Caco-2 (cell line): ENCODE measurements around the gene NFRKB. TPM values are rescaled to one million over a fixed set of nuclear protein-coding genes. Genes with fewer than 3 reads are reported as not detected.
"Not testable (repeated sequence)": the region's sequence is repeated elsewhere in the genome, so short reads cannot be mapped to it uniquely, and the experiment has no call there.

ENCODE experiments used
- BruUV-seq: library from RNA; stranded (reverse); fragments of 400-500 nt; replicated peaks from 2 replicates; lab custom pipeline; 2021; lab: Mats Ljungman, UMichigan
- CTCF ChIA-PET: fragments of 300-600 bp; sonication (Branson Sonifier 250); formaldehyde crosslinking; loops from one replicate; lab custom pipeline; 2022; ENCODE audit warnings: antibody characterized with exemption; lab: Charles Lee
- POLR2A ChIA-PET: fragments of 300-600 bp; sonication (Branson Sonifier 250); formaldehyde crosslinking; loops from one replicate; lab custom pipeline; 2022; ENCODE audit warnings: antibody characterized with exemption; lab: Charles Lee
- DNase-seq, 2 experiments: peaks; one replicate each; pipeline versions ENCODE4 v3.0.0 to v3.0.0-alpha.2; 2020 to 2022
- H3K27me3 ChIP-seq: replicated peaks from 2 replicates; pipeline ENCODE4 v1.6.0; 2011; ENCODE audit warnings: low read length; ENCODE audit not compliant: control insufficient read depth, insufficient read depth
- H3K36me3 ChIP-seq: 2 replicates; pipeline ENCODE4 v1.5.1; 2011; ENCODE audit warnings: low read length; ENCODE audit not compliant: control insufficient read depth, insufficient read depth
- H3K4me1 ChIP-seq: fragments of 250-450 bp; sonication (Bioruptor Pico); 2 replicates; pipeline ENCODE4 v1.5.1; 2020; ENCODE audit warnings: mild to moderate bottlenecking
- H3K4me3 ChIP-seq: 2 replicates; pipeline ENCODE4 v1.5.1; 2011; ENCODE audit warnings: low read depth, mild to moderate bottlenecking, control low read depth, low read length
- H3K9me3 ChIP-seq: fragments of 250-450 bp; sonication (Bioruptor Pico); 2 replicates; pipeline ENCODE4 v1.5.1; 2020; ENCODE audit warnings: mild to moderate bottlenecking, moderate library complexity
- H3K27ac Mint-ChIP-seq: one replicate; pipeline ENCODE4 v1.8.0; 2022; ENCODE audit warnings: mixed read lengths; ENCODE audit not compliant: unreplicated experiment
- H3K27me3 Mint-ChIP-seq: one replicate; pipeline ENCODE4 v1.8.0; 2022; ENCODE audit warnings: mixed read lengths; ENCODE audit not compliant: insufficient read depth, unreplicated experiment
- H3K36me3 Mint-ChIP-seq: one replicate; pipeline ENCODE4 v1.8.0; 2022; ENCODE audit warnings: mild to moderate bottlenecking, mixed read lengths; ENCODE audit not compliant: insufficient read depth, unreplicated experiment
- H3K4me1 Mint-ChIP-seq: one replicate; pipeline ENCODE4 v1.8.0; 2022; ENCODE audit warnings: low read depth, mixed read lengths; ENCODE audit not compliant: unreplicated experiment
- H3K4me3 Mint-ChIP-seq: one replicate; pipeline ENCODE4 v1.8.0; 2022; ENCODE audit warnings: mild to moderate bottlenecking, moderate library complexity, mixed read lengths; ENCODE audit not compliant: unreplicated experiment
- H3K9me3 Mint-ChIP-seq: one replicate; pipeline ENCODE4 v1.8.0; 2022; ENCODE audit warnings: mixed read lengths; ENCODE audit not compliant: unreplicated experiment
- intact Hi-C: fragments of 100-400 bp; cut with micrococcal nuclease; formaldehyde crosslinking; loops from one replicate; pipeline ENCODE4 v1.10.0; 2022; ENCODE audit not compliant: unreplicated experiment
- total RNA-seq: library from RNA; stranded (reverse); gene quantifications from 2 replicates; pipeline ENCODE4 v1.2.3, GENCODE V29; 2022
- TF ChIP-seq, protein P1 (sequence below), 2 experiments: fragments of 200-600 bp in 1 of 2; IDR thresholded peaks; 1 replicate in 1 of 2; 2 replicates in 1 of 2; pipeline versions ENCODE4 v1.5.1 to v1.8.0; 2011 to 2022; ENCODE audit warnings: antibody characterized with exemption in 1 of 2, control low read depth in 1 of 2, inconsistent platforms in 1 of 2, low read depth in 1 of 2, low read length in 1 of 2, mild to moderate bottlenecking in 1 of 2, moderate library complexity in 1 of 2; ENCODE audit not compliant: insufficient read depth in 1 of 2, severe bottlenecking in 1 of 2, unreplicated experiment in 1 of 2

NFRKB gene
- total RNA-seq, 1 experiment from 2014 or later = 104 TPM

DNA sequence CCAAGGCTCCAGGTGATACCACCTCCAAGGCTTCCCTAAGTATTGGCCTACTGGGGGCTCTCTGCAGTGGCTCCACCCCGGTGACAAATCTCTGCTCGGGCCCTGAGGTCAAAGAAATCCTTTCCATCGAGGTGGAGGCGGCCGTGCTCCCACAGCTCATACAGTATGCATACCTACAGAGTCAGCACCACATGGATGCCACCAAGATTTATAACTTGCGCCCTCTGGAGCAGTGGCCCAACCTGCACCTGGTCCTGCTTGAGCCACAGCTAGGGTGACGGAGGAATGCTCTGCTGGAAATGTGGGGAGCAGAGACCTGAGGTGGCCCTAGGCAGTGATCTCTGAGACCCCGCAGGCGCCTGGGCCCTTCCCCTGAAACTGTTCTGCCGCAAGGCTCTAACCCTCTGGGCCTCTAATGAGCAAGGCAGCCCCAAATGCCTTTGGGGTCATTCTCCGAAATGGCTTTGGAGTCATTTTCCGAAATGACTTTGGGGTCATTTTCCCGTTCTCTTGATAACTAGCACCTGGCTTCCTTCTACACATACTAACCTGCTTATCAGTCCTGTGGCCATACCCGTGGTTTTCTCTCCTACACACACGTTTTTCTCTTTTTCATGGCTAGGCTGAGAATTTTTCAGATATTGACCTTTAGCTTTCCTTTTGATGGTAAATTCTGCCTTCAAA, 45.8 kb downstream of the NFRKB start:
- Mint-ChIP-seq H3K36me3 (peaks cover 24% of the 10 kb centered on the region), H3K4me1 (peaks cover 54% of the 10 kb centered on the region), H3K27me3 (no peaks in the 10 kb centered on the region), H3K27ac (peak overlapping the region; percentile 9), H3K4me3 (no peak overlapping the region), H3K9me3 (no peaks in the 10 kb centered on the region)
- peak in 1 of 2 experiments; percentile 73 for DNase-seq
- ChIA-PET CTCF (no interaction called here), POLR2A (no interaction called here)
- Histone ChIP-seq H3K27me3 (no peaks in the 10 kb centered on the region), H3K4me1 (peaks cover 40% of the 10 kb centered on the region), H3K4me3 (no peak overlapping the region), H3K36me3 (peaks cover 2% of the 10 kb centered on the region; the same call in 1 of the 2 replicates), H3K9me3 (no peaks in the 10 kb centered on the region)
- TF ChIP-seq, protein P1, sequence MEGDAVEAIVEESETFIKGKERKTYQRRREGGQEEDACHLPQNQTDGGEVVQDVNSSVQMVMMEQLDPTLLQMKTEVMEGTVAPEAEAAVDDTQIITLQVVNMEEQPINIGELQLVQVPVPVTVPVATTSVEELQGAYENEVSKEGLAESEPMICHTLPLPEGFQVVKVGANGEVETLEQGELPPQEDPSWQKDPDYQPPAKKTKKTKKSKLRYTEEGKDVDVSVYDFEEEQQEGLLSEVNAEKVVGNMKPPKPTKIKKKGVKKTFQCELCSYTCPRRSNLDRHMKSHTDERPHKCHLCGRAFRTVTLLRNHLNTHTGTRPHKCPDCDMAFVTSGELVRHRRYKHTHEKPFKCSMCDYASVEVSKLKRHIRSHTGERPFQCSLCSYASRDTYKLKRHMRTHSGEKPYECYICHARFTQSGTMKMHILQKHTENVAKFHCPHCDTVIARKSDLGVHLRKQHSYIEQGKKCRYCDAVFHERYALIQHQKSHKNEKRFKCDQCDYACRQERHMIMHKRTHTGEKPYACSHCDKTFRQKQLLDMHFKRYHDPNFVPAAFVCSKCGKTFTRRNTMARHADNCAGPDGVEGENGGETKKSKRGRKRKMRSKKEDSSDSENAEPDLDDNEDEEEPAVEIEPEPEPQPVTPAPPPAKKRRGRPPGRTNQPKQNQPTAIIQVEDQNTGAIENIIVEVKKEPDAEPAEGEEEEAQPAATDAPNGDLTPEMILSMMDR (IDR thresholded peaks at IDR 0.05; ENCODE audit: insufficient read depth in 1 of 2, low read depth in 1 of 2, low read length in 1 of 2, severe bottlenecking in 1 of 2, unreplicated experiment in 1 of 2) = no peak
- no TSS peak for BruUV-seq
- intact Hi-C loops = no loop called here

DNA sequence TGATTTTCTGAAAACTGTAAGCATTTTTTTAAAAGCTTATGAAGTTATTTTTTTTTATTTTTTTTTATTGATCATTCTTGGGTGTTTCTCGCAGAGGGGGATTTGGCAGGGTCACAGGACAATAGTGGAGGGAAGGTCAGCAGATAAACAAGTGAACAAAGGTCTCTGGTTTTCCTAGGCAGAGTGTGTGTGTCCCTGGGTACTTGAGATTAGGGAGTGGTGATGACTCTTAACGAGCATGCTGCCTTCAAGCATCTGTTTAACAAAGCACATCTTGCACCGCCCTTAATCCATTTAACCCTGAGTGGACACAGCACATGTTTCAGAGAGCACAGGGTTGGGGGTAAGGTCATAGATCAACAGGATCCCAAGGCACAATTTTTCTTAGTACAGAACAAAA, 48.0 kb downstream of the NFRKB start:
- Mint-ChIP-seq H3K36me3 (peaks cover 11% of the 10 kb centered on the region), H3K4me1 (peaks cover 50% of the 10 kb centered on the region), H3K27ac (peak overlapping the region; percentile 58)
- H3K36me3 ChIP-seq, BruUV-seq, DNase-seq, H3K9me3 ChIP-seq, H3K9me3 Mint-ChIP-seq, intact Hi-C loops, H3K27me3 Mint-ChIP-seq, CTCF ChIA-PET, H3K27me3 ChIP-seq, H3K4me3 Mint-ChIP-seq, H3K4me3 ChIP-seq, POLR2A ChIA-PET: not testable (repeated sequence)
- H3K4me1 ChIP-seq = peaks cover 49% of the 10 kb centered on the region

DNA sequence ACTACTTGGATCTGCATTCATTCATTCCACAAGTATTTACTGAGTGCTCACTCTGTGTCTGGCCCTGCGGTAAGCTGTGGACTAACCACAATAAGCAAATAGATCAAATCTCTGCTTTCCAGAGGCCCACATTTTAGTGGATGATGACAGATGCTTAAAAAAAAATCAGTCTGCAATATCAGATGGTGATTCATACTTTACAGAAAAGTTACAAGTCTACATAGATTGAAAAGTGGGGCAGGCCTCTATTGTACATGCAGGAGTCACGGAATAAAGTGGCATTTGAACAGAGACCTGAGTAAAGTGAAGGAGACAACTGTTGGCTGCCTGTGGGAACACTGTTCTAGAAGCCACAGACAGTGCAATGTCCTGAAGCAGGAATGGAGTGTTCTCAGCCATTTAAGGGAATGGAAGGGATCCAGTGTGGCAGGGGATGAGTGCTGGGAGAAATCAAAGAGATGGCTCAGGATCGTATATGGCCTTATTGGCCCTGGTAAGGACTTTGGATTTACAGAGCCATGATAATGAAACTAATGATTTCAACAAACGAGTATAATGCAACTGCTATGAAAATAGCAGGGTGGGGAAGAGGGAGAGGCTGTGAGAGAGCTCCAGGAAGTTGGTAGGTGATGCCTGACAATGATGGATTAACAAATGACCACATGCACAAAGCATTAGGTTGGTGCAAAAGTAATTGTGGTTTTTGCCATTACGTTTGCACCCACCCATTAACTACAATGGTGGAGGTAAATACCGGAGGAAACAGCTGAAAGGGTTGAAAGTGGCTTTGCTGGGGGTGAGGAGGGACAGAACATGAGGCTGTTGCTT, 48.7 kb downstream of the NFRKB start:
- peak overlapping the region; percentile 58 for H3K27ac Mint-ChIP-seq
- H3K27me3 Mint-ChIP-seq = no peaks in the 10 kb centered on the region
- ChIA-PET CTCF (no interaction called here), POLR2A (interaction anchor here (0.7 kb wide), 2 partner anchors 215 to 476 kb away, joined by 3 to 4 read pairs; no protein-coding TSS in a partner anchor)
- BruUV-seq = no TSS peak
- no peaks in the 10 kb centered on the region for H3K9me3 Mint-ChIP-seq
- Histone ChIP-seq H3K9me3 (no peaks in the 10 kb centered on the region), H3K27me3 (no peaks in the 10 kb centered on the region), H3K4me3 (no peak overlapping the region), H3K4me1 (peaks cover 49% of the 10 kb centered on the region), H3K36me3 (no peaks in the 10 kb centered on the region)
- TF ChIP-seq, protein P1 (IDR thresholded peaks at IDR 0.05; ENCODE audit: insufficient read depth in 1 of 2, low read depth in 1 of 2, low read length in 1 of 2, severe bottlenecking in 1 of 2, unreplicated experiment in 1 of 2) = no peak
- peak overlapping the region; percentile 22 for H3K4me3 Mint-ChIP-seq
- H3K4me1 Mint-ChIP-seq = peaks cover 44% of the 10 kb centered on the region
- peaks cover 6% of the 10 kb centered on the region for H3K36me3 Mint-ChIP-seq
- peak; percentile 43 to 48 for DNase-seq
- intact Hi-C loops = loop anchor here (1.0 kb wide), 1 partner anchor 15 kb away; no protein-coding TSS in a partner anchor

Other genes starting within 250 kb of the NFRKB start
- gene TMEM45B, start 79.7 kb downstream of the NFRKB start, total RNA-seq = 58.2 and 60.0 TPM in 2 replicates
- gene PRDM10, start 107.3 kb upstream of the NFRKB start, total RNA-seq = 11.8 and 12.0 TPM in 2 replicates
- 1,761 and 2,076 TPM in 2 replicates for gene APLP2, start 174.3 kb upstream of the NFRKB start, total RNA-seq